Measurements from ENCODE around the gene ALDH3B1.

ALDH3B1 gene

GRCh38 chr11:68043349-68044144 lies 33.4 kb downstream of the ALDH3B1 start:
- Histone ChIP-seq H3K27me3 (ENCODE audit: insufficient read depth, low read length, poor library complexity, severe bottlenecking) (no peaks in the 10 kb centered on the region), H3K4me2 (ENCODE audit: low read depth, low read length, poor library complexity, severe bottlenecking) (no peak overlapping the region), H3F3A (ENCODE audit: low read depth) (no peaks in the 10 kb centered on the region), H3K4me3 (ENCODE audit: low read length, poor library complexity, severe bottlenecking) (no peak overlapping the region), H4K20me1 (ENCODE audit: insufficient read depth, low read length, poor library complexity, severe bottlenecking) (no peaks in the 10 kb centered on the region), H3K36me3 (ENCODE audit: insufficient read depth, low read length) (no peaks in the 10 kb centered on the region), H3K9me2 (replicated peaks; ENCODE audit: low read depth, low read length) (no peaks in the 10 kb centered on the region), H2AFZ (ENCODE audit: low read length) (no peak overlapping the region), H3K9me3 (ENCODE audit: insufficient read depth, low read depth, low read length) (no peaks in the 10 kb centered on the region), H3K9ac (ENCODE audit: low read depth, low read length, poor library complexity, severe bottlenecking) (no peak overlapping the region), H3K4me1 (ENCODE audit: insufficient read depth, low read length, poor library complexity, severe bottlenecking) (peaks cover 20% of the 10 kb centered on the region), H3K79me2 (ENCODE audit: insufficient read depth, low read length) (no peaks in the 10 kb centered on the region)
- TF ChIP-seq EZH2phosphoT487 (IDR thresholded peaks at IDR 0.05; ENCODE audit: borderline replicate concordance) = no peak
- no peak for TF ChIP-seq CTCF (conservative IDR thresholded peaks at IDR 0.05; ENCODE audit: low read length)

- Histone ChIP-seq H3K36me3 (ENCODE audit: insufficient read depth, low read length) (no peaks in the 10 kb centered on the region), H2AFZ (ENCODE audit: low read length) (no peak overlapping the region), H3K4me2 (ENCODE audit: low read depth, low read length, poor library complexity, severe bottlenecking) (no peak overlapping the region), H3K9ac (ENCODE audit: low read depth, low read length, poor library complexity, severe bottlenecking) (no peak overlapping the region), H3K9me2 (replicated peaks; ENCODE audit: low read depth, low read length) (no peaks in the 10 kb centered on the region), H3K4me1 (ENCODE audit: insufficient read depth, low read length, poor library complexity, severe bottlenecking) (peaks cover 20% of the 10 kb centered on the region), H4K20me1 (ENCODE audit: insufficient read depth, low read length, poor library complexity, severe bottlenecking) (no peaks in the 10 kb centered on the region), H3F3A (ENCODE audit: low read depth) (no peaks in the 10 kb centered on the region), H3K4me3 (ENCODE audit: low read length, poor library complexity, severe bottlenecking) (no peak overlapping the region), H3K79me2 (ENCODE audit: insufficient read depth, low read length) (no peaks in the 10 kb centered on the region), H3K9me3 (ENCODE audit: insufficient read depth, low read depth, low read length) (no peaks in the 10 kb centered on the region), H3K27me3 (ENCODE audit: insufficient read depth, low read length, poor library complexity, severe bottlenecking) (no peaks in the 10 kb centered on the region)
- TF ChIP-seq CTCF (conservative IDR thresholded peaks at IDR 0.05; ENCODE audit: low read length) (no peak), EZH2phosphoT487 (IDR thresholded peaks at IDR 0.05; ENCODE audit: borderline replicate concordance) (no peak)
Observed at GRCh38 chr11:68044145-68044813, 34.2 kb downstream of the ALDH3B1 start.

GRCh38 chr11:68044898-68045351 lies 34.8 kb downstream of the ALDH3B1 start:
- Histone ChIP-seq H3K27me3 (ENCODE audit: insufficient read depth, low read length, poor library complexity, severe bottlenecking) (no peaks in the 10 kb centered on the region), H3K79me2 (ENCODE audit: insufficient read depth, low read length) (no peaks in the 10 kb centered on the region), H4K20me1 (ENCODE audit: insufficient read depth, low read length, poor library complexity, severe bottlenecking) (no peaks in the 10 kb centered on the region), H3K9ac (ENCODE audit: low read depth, low read length, poor library complexity, severe bottlenecking) (no peak overlapping the region), H3K4me3 (ENCODE audit: low read length, poor library complexity, severe bottlenecking) (no peak overlapping the region), H3K36me3 (ENCODE audit: insufficient read depth, low read length) (no peaks in the 10 kb centered on the region), H2AFZ (ENCODE audit: low read length) (no peak overlapping the region), H3K9me2 (replicated peaks; ENCODE audit: low read depth, low read length) (no peaks in the 10 kb centered on the region), H3F3A (ENCODE audit: low read depth) (no peaks in the 10 kb centered on the region), H3K4me2 (ENCODE audit: low read depth, low read length, poor library complexity, severe bottlenecking) (no peak overlapping the region), H3K9me3 (ENCODE audit: insufficient read depth, low read depth, low read length) (no peaks in the 10 kb centered on the region), H3K4me1 (ENCODE audit: insufficient read depth, low read length, poor library complexity, severe bottlenecking) (peaks cover 18% of the 10 kb centered on the region)
- TF ChIP-seq EZH2phosphoT487 (IDR thresholded peaks at IDR 0.05; ENCODE audit: borderline replicate concordance) (no peak), CTCF (conservative IDR thresholded peaks at IDR 0.05; ENCODE audit: low read length) (no peak)
